Urinary bladder (tissue), 4 donors: ENCODE data around the gene DGKB. TPM values are rescaled to one million over a fixed set of nuclear protein-coding genes. Genes with fewer than 3 reads are reported as not detected.

ENCODE experiments used
- DNase-seq: peaks from one replicate; pipeline ENCODE4 v3.0.0-alpha.2; 2015; ENCODE audit errors: extremely low spot score
- H3K27ac ChIP-seq: one replicate; pipeline ENCODE4 v1.5.1; 2013; ENCODE audit warnings: low read depth, mild to moderate bottlenecking, moderate library complexity
- H3K36me3 ChIP-seq: one replicate; pipeline ENCODE4 v1.6.1; 2013; ENCODE audit warnings: mild to moderate bottlenecking, moderate library complexity; ENCODE audit not compliant: insufficient read depth
- H3K4me1 ChIP-seq: one replicate; pipeline ENCODE4 v1.6.1; 2013; ENCODE audit warnings: mild to moderate bottlenecking, moderate library complexity; ENCODE audit not compliant: insufficient read depth
- H3K4me3 ChIP-seq: one replicate; pipeline ENCODE4 v1.5.1; 2013; ENCODE audit warnings: low read depth, low read length
- WGBS: extraction: QIAGEN DNeasy Blood & Tissue Kit; methylation state at CpG from one replicate; pipeline ENCODE4 v1.1.7; 2013; 5-methylcytosine and 5-hydroxymethylcytosine counted together
- polyA plus RNA-seq: library from polyadenylated mRNA; stranded (reverse); fragments of 200-250 nt; gene quantifications from one replicate; pipeline ENCODE4 v1.2.3, GENCODE V29; 2013
- total RNA-seq: library from RNA; depleted of rRNA; stranded (reverse); fragments of >200 nt; gene quantifications from one replicate; pipeline ENCODE4 v1.2.3, GENCODE V29; 2014
- donor health status: healthy with polysubstance abuse.
- donor health status: healthy.

Gene DGKB
- total and polyA plus RNA-seq, 2 donors = 1.2 to 22.5 TPM

GRCh38 chr7:14828053-14828452 lies 74.5 kb downstream of the DGKB start:
- H3K27ac ChIP-seq = no peak overlapping the region
- no peak for DNase-seq
- H3K36me3 ChIP-seq = no peaks in the 10 kb centered on the region
- no peaks in the 10 kb centered on the region for H3K4me1 ChIP-seq
- WGBS = 96% methylated on average over 2 of the region's 2 CpGs
- no peak overlapping the region for H3K4me3 ChIP-seq

DNA sequence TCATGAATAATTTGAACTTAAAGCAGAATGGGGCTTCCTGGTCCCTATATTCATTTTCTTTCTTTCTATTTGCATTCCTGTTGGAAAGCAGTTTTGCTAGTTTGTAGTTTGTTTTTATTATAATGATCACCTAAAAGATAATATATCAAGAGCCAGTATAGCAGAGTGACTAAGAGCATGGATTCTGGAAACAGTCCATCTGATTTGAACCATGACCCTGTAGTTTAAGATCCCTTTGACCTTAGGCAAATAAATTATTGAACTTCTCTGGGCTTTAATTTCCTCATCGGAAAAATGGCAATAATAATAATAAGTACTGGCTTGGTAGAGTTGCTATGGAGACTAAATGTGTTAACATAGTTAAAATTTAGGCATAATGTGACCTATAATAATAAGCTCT lies 76.1 kb downstream of the DGKB start:
- DNase-seq = no peak
- H3K4me1 ChIP-seq = no peaks in the 10 kb centered on the region
- no peak overlapping the region for H3K4me3 ChIP-seq
- H3K36me3 ChIP-seq = no peaks in the 10 kb centered on the region
- 88% methylated on average over 1 of the region's 1 CpG for WGBS
- H3K27ac ChIP-seq = no peak overlapping the region

DNA sequence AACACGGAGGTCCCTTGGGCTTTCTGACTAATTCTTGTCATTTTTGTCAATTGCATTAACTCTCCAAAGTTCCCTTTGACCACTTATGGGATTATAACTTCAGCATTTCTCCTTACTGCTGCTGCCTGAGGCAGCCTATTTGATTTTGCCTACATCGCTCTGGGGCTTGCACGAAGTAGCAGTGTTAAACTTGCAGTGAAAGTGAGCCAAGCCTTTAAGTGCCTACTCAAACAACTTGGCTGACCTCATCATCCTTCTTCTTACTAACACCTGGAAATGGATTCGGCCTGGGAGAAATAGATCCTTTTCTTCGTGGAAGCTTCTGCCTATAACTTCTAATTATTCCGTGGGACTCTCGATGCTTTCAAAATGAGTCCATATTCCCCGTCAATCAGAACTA lies 76.6 kb downstream of the DGKB start:
- Histone ChIP-seq H3K4me1 (no peaks in the 10 kb centered on the region), H3K27ac (no peak overlapping the region)
- 79% methylated on average over 8 of the region's 8 CpGs for WGBS

GRCh38 chr7:14822481-14822854 lies 80.1 kb downstream of the DGKB start:
- H3K4me1 ChIP-seq = no peaks in the 10 kb centered on the region
- WGBS = 94% methylated on average over 1 of the region's 1 CpG
- DNase-seq = no peak
- H3K36me3 ChIP-seq = no peaks in the 10 kb centered on the region
- no peak overlapping the region for H3K4me3 ChIP-seq
- H3K27ac ChIP-seq = no peak overlapping the region

More for the DNA sequence above, 76.6 kb downstream of the DGKB start:
- Histone ChIP-seq H3K4me3 (no peak overlapping the region), H3K36me3 (no peaks in the 10 kb centered on the region)
- no peak for DNase-seq

- no peaks in the 10 kb centered on the region for H3K36me3 ChIP-seq
- no peak for DNase-seq
- H3K4me3 ChIP-seq = no peak overlapping the region
- no peak overlapping the region for H3K27ac ChIP-seq
- H3K4me1 ChIP-seq = no peaks in the 10 kb centered on the region
- 87% methylated on average over 2 of the region's 2 CpGs for WGBS
These were observed 80.6 kb downstream of the DGKB start for GRCh38 chr7:14821757-14822480.

GRCh38 chr7:14818871-14819270 lies 83.7 kb downstream of the DGKB start:
- Histone ChIP-seq H3K4me3 (no peak overlapping the region), H3K27ac (no peak overlapping the region), H3K36me3 (no peaks in the 10 kb centered on the region), H3K4me1 (no peaks in the 10 kb centered on the region)
- WGBS = 94% methylated on average over 3 of the region's 3 CpGs
- no peak for DNase-seq

GRCh38 chr7:14817829-14818614 lies 84.5 kb downstream of the DGKB start:
- no peak overlapping the region for H3K27ac ChIP-seq
- no peak for DNase-seq
- no peaks in the 10 kb centered on the region for H3K4me1 ChIP-seq
- 87% methylated on average over 4 of the region's 4 CpGs for WGBS
- no peak overlapping the region for H3K4me3 ChIP-seq
- H3K36me3 ChIP-seq = no peaks in the 10 kb centered on the region

DNA sequence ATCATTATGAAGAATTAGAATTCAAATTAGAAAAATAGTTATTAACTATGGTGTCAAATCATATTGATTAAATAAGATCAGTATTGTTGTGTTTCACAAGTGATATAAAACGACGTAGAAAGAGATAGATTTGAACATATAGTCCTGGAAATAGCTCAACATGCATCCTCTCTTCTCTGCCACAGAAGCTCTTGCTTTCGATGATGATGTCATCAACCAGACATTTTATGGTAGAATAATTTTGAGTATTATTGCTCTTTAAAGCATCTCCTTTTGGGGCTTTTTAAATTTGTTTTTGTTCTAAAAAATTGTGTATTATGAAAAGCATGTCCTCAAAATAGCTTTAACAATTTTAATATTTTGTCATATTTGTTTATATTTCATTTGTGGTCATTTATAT lies 95.0 kb downstream of the DGKB start:
- H3K4me1 ChIP-seq = no peaks in the 10 kb centered on the region
- no peak overlapping the region for H3K4me3 ChIP-seq
- no peak for DNase-seq
- no peak overlapping the region for H3K27ac ChIP-seq
- WGBS = 90% methylated on average over 3 of the region's 3 CpGs
- H3K36me3 ChIP-seq = no peaks in the 10 kb centered on the region

DNA sequence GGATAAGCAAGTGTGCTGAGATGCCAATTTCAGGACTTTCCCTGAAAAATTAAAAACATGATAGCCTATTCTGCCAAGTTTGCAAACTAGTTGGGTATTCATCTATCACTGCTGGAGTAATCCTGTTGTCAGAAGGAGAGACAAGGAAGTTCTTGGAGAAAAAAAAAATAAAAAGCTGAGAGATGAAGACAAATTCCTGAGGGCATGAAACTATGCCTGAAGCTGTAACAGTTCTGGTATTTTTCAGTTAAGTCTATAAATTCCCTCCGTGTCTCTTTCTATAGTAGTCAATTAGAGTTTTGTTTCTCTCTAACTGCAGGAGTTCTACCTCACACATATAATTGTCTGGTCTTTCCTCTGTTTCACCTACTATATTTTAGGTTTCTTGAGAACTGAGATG lies 95.7 kb downstream of the DGKB start:
- H3K4me3 ChIP-seq = no peak overlapping the region
- H3K27ac ChIP-seq = no peak overlapping the region
- no peak for DNase-seq
- no peaks in the 10 kb centered on the region for H3K36me3 ChIP-seq
- 27% methylated on average over 1 of the region's 1 CpG for WGBS
- H3K4me1 ChIP-seq = no peaks in the 10 kb centered on the region

- H3K36me3 ChIP-seq = no peaks in the 10 kb centered on the region
- no peak overlapping the region for H3K4me3 ChIP-seq
- DNase-seq = no peak
- no peaks in the 10 kb centered on the region for H3K4me1 ChIP-seq
- H3K27ac ChIP-seq = no peak overlapping the region
- 88% methylated on average over 2 of the region's 2 CpGs for WGBS
These were observed 97.3 kb downstream of the DGKB start for GRCh38 chr7:14805105-14805719.

DNA sequence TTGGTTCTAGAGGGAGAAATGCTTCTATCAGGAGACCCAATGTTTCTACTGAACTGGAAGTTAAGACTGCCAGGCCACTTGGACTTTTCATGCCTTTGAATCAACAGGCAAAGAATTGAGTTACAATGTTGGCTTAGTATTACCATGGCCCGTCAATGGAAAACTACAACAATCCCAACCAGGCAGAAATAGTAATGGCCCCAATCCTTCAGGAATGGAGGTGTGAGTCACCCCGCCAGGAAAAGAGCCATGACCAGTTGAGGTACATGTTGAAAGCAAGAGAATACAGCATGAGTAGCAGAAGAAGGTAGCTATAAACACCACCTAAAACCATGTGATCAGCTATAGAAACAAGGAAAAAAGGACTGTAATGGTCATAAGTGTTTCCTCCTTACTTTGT lies 101.9 kb downstream of the DGKB start:
- over 99% methylated on average over 2 of the region's 2 CpGs for WGBS
- no peaks in the 10 kb centered on the region for H3K36me3 ChIP-seq

GRCh38 chr7:14793151-14793550 lies 109.4 kb downstream of the DGKB start:
- Histone ChIP-seq H3K4me1 (no peaks in the 10 kb centered on the region), H3K36me3 (no peaks in the 10 kb centered on the region), H3K4me3 (no peak overlapping the region), H3K27ac (no peak overlapping the region)
- DNase-seq = no peak
- 98% methylated on average over 2 of the region's 2 CpGs for WGBS

More for the DNA sequence above, 101.9 kb downstream of the DGKB start:
- Histone ChIP-seq H3K4me1 (no peaks in the 10 kb centered on the region), H3K27ac (no peak overlapping the region), H3K4me3 (no peak overlapping the region)
- DNase-seq = no peak

DNA sequence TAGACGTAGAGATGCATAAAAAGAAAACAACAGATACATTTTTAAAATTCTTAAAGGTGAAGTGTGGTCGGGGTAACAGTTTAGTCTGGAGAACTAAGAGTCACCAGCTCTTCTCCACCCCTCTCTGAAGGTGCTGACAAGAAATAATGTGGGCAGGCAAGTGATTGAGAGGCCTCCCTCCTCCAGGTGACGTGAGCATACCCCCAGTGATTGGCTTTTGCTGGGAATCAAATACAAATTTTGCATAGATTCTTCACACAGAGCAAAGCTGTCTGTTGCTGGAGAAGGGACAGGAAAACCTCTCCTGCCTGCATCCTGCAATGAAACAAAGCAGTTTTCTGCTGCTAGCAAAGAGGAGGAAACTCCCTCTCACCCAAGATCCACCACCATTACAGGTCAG lies 115.0 kb downstream of the DGKB start:
- Histone ChIP-seq H3K36me3 (no peaks in the 10 kb centered on the region), H3K27ac (no peak overlapping the region), H3K4me1 (no peaks in the 10 kb centered on the region), H3K4me3 (no peak overlapping the region)
- 74% methylated on average over 3 of the region's 3 CpGs for WGBS
- no peak for DNase-seq

DNA sequence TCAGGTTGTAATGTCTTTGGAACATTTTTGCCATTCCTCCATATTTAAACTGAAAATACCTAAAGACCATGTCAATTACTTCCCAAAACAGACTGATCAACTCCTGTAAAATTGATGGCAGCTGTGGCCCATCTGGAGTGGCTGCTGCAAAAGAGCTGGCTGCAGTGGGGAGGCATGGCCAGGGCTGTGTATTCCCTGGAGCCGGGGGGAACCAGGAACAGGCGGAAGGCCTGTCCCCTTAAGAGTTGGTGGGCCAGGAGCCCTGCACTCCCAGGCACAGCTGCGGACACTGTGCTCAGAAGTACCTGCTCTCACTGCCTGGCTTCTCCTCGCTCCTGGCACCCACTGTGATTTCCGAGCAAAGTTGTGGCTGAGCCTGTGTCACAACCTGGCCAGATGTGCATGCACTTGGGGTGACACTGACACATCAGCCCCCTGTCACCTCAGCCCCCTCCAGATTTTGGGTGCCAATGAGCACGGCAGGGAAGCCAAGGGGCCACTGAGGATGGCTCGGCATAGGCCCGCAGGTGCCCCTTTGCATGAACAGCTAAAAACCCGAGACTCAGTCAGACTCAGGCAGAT lies 116.1 kb downstream of the DGKB start:
- WGBS = 91% methylated on average over 9 of the region's 9 CpGs
- H3K4me3 ChIP-seq = no peak overlapping the region
- no peaks in the 10 kb centered on the region for H3K4me1 ChIP-seq
- H3K27ac ChIP-seq = no peak overlapping the region
- H3K36me3 ChIP-seq = no peaks in the 10 kb centered on the region
- no peak for DNase-seq
